Neural cell (in vitro differentiated cells): Measurements from ENCODE around the gene POLDIP3. TPM values are rescaled to one million over a fixed set of nuclear protein-coding genes. Genes with fewer than 3 reads are reported as not detected.

Experiments
- H2AFZ ChIP-seq: fragments of 200-600, 300-800 bp; sonication (generic), shearing (Covaris generic); 2 replicates; pipeline ENCODE4 v1.6.0; 2014; ENCODE audit warnings: low read depth, mild to moderate bottlenecking, antibody characterized with exemption, low read length, moderate library complexity
- H3F3A ChIP-seq: fragments of 200-600 bp; shearing (Covaris generic); 2 replicates; pipeline ENCODE4 v1.6.1; 2016; ENCODE audit warnings: mild to moderate bottlenecking, moderate library complexity, mixed read lengths, antibody characterized with exemption, low read length; ENCODE audit not compliant: insufficient read depth, poor library complexity, severe bottlenecking
- H3K27ac ChIP-seq: fragments of 200-600, 300-800 bp; sonication (generic), shearing (Covaris generic); 2 replicates; pipeline ENCODE4 v1.5.1; 2014; ENCODE audit warnings: mild to moderate bottlenecking, low read length, moderate library complexity
- H3K27me3 ChIP-seq: fragments of 300-800, 200-600 bp; sonication (generic), shearing (Covaris generic); 2 replicates; pipeline ENCODE4 v1.6.0; 2014; ENCODE audit warnings: mild to moderate bottlenecking, low read depth, low read length, moderate library complexity; ENCODE audit not compliant: insufficient read depth
- H3K36me3 ChIP-seq: fragments of 300-800, 200-600 bp; sonication (generic), shearing (Covaris generic); 2 replicates; pipeline ENCODE4 v1.5.1; 2014; ENCODE audit warnings: mild to moderate bottlenecking, antibody characterized with exemption, low read length, moderate library complexity; ENCODE audit not compliant: insufficient read depth
- H3K4me2 ChIP-seq: fragments of 300-800, 200-600 bp; sonication (generic), shearing (Covaris generic); 2 replicates; pipeline ENCODE4 v1.6.0; 2014; ENCODE audit warnings: mild to moderate bottlenecking, low read length
- H3K4me3 ChIP-seq: fragments of 300-800, 200-600 bp; sonication (generic), shearing (Covaris generic); 2 replicates; pipeline ENCODE4 v1.5.1; 2014; ENCODE audit warnings: mild to moderate bottlenecking, low read length, moderate library complexity
- H3K79me2 ChIP-seq: fragments of 200-600 bp; shearing (Covaris generic); replicated peaks from 2 replicates; pipeline ENCODE4 v1.6.0; 2014; ENCODE audit warnings: mild to moderate bottlenecking, low read length, moderate library complexity; ENCODE audit not compliant: insufficient read depth
- H3K9ac ChIP-seq: fragments of 300-800, 200-600 bp; sonication (generic), shearing (Covaris generic); 2 replicates; pipeline ENCODE4 v1.6.1; 2016; ENCODE audit warnings: mild to moderate bottlenecking, low read length, mixed read lengths
- H3K9me2 ChIP-seq: fragments of 200-600 bp; shearing (Covaris generic); 2 replicates; pipeline ENCODE4 v1.6.1; 2016; ENCODE audit warnings: mild to moderate bottlenecking, low read length, mixed read lengths; ENCODE audit not compliant: insufficient read depth
- H3K9me3 ChIP-seq: fragments of 200-600, 300-800 bp; sonication (generic), shearing (Covaris generic); 2 replicates; pipeline ENCODE4 v1.6.1; 2016; ENCODE audit warnings: mild to moderate bottlenecking, mixed run types, low read length, moderate library complexity, mixed read lengths
- H4K20me1 ChIP-seq: fragments of 200-600 bp; shearing (Covaris generic); 2 replicates; pipeline ENCODE4 v1.6.1; 2016; ENCODE audit warnings: mild to moderate bottlenecking, mixed run types; ENCODE audit not compliant: insufficient read depth
- EP300 ChIP-seq: fragments of 450-650 bp; conservative IDR thresholded peaks from 2 replicates; pipeline ENCODE4 v1.6.1; 2014; ENCODE audit warnings: antibody characterized with exemption, mild to moderate bottlenecking, moderate library complexity; ENCODE audit not compliant: poor library complexity, severe bottlenecking
- EZH2 ChIP-seq: fragments of 200-600, 300-800 bp; shearing (Covaris generic), sonication (generic); IDR thresholded peaks from 2 replicates; pipeline ENCODE4 v1.6.1; 2014; ENCODE audit warnings: antibody characterized with exemption, low read length, borderline replicate concordance, mild to moderate bottlenecking; ENCODE audit not compliant: insufficient read depth, poor library complexity, severe bottlenecking
- MXI1 ChIP-seq: fragments of 450-650 bp; conservative IDR thresholded peaks from 2 replicates; pipeline ENCODE4 v1.6.1; 2014; ENCODE audit warnings: antibody characterized with exemption, mild to moderate bottlenecking; ENCODE audit not compliant: poor library complexity, severe bottlenecking
- POLR2AphosphoS5 ChIP-seq: IDR thresholded peaks from 2 replicates; pipeline ENCODE4 v1.6.1; 2012
- RAD21 ChIP-seq: fragments of 450-650 bp; conservative IDR thresholded peaks from 2 replicates; pipeline ENCODE4 v1.6.1; 2014; ENCODE audit warnings: antibody characterized with exemption, mild to moderate bottlenecking, moderate library complexity
- SMC3 ChIP-seq: fragments of 450-650 bp; conservative IDR thresholded peaks from 2 replicates; pipeline ENCODE4 v1.6.1; 2014; ENCODE audit warnings: antibody characterized with exemption, mild to moderate bottlenecking, moderate library complexity; ENCODE audit not compliant: poor library complexity
- TAF1 ChIP-seq: IDR thresholded peaks from 2 replicates; pipeline ENCODE4 v1.6.1; 2012; ENCODE audit warnings: low read depth
- polyA plus RNA-seq: library from polyadenylated mRNA; depleted of rRNA; stranded (reverse); fragments of >200 nt; gene quantifications from 2 replicates; pipeline ENCODE4 v1.2.3, GENCODE V29; 2014
- TF ChIP-seq, protein P1 (sequence below): IDR thresholded peaks from 2 replicates; pipeline ENCODE4 v1.6.1; 2012; ENCODE audit warnings: borderline replicate concordance
- TF ChIP-seq, protein P2 (sequence below): fragments of 450-650 bp; IDR thresholded peaks from 2 replicates; pipeline ENCODE4 v1.5.1; 2014; ENCODE audit warnings: antibody characterized with exemption, mild to moderate bottlenecking, moderate library complexity; ENCODE audit not compliant: poor library complexity, severe bottlenecking

Gene POLDIP3
- polyA plus RNA-seq, 1 donor from 2014 or later, result 56.9 TPM

DNA sequence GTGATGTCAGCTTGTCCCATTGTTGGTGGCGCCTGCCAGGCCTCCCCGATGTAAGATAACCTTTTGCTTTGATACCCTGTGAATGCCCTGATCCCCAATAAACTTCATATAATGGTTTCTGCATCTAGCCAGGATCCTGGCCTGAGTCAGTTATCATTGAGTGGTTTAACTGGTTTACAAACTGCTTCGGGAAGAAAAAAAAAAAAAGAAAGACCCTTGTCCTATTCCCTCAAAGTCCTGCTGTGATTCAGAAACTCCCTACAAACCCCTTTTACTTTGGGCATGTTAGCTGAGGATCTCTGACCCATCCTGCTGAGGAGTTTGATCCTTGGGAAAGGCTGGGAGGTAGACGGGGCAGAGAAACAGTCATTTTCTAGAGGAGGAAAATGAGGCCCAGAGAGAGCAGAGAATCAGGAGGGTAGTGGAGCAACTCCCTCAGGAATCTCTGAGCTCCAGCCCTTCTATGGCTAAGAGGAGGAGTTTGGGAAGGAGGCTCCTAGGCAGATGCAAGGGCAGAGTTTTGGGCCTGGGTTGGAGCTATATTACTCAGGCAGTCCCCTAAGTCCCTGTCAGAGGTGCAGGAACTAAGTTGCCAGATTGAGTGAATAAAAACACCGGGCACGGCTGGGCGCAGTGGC, 39.9 kb upstream of the POLDIP3 start:
- no peaks in the 10 kb centered on the region for H3F3A ChIP-seq
- no peaks in the 10 kb centered on the region for H3K36me3 ChIP-seq
- no peak overlapping the region for H3K4me3 ChIP-seq
- H3K27me3 ChIP-seq, result no peaks in the 10 kb centered on the region
- H4K20me1 ChIP-seq, result no peaks in the 10 kb centered on the region
- H2AFZ ChIP-seq, result no peak overlapping the region
- no peak overlapping the region for H3K4me2 ChIP-seq
- H3K9me2 ChIP-seq, result no peaks in the 10 kb centered on the region
- H3K27ac ChIP-seq, result no peak overlapping the region
- H3K9me3 ChIP-seq, result no peaks in the 10 kb centered on the region
- H3K79me2 ChIP-seq, result peaks cover 6% of the 10 kb centered on the region
- H3K9ac ChIP-seq, result no peak overlapping the region
- TF ChIP-seq, protein P1, sequence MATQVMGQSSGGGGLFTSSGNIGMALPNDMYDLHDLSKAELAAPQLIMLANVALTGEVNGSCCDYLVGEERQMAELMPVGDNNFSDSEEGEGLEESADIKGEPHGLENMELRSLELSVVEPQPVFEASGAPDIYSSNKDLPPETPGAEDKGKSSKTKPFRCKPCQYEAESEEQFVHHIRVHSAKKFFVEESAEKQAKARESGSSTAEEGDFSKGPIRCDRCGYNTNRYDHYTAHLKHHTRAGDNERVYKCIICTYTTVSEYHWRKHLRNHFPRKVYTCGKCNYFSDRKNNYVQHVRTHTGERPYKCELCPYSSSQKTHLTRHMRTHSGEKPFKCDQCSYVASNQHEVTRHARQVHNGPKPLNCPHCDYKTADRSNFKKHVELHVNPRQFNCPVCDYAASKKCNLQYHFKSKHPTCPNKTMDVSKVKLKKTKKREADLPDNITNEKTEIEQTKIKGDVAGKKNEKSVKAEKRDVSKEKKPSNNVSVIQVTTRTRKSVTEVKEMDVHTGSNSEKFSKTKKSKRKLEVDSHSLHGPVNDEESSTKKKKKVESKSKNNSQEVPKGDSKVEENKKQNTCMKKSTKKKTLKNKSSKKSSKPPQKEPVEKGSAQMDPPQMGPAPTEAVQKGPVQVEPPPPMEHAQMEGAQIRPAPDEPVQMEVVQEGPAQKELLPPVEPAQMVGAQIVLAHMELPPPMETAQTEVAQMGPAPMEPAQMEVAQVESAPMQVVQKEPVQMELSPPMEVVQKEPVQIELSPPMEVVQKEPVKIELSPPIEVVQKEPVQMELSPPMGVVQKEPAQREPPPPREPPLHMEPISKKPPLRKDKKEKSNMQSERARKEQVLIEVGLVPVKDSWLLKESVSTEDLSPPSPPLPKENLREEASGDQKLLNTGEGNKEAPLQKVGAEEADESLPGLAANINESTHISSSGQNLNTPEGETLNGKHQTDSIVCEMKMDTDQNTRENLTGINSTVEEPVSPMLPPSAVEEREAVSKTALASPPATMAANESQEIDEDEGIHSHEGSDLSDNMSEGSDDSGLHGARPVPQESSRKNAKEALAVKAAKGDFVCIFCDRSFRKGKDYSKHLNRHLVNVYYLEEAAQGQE, result no peak
- TF ChIP-seq EZH2 (no peak), MXI1 (no peak), RAD21 (no peak), POLR2AphosphoS5 (no peak), TAF1 (no peak), EP300 (no peak), SMC3 (no peak)
- TF ChIP-seq, protein P2, sequence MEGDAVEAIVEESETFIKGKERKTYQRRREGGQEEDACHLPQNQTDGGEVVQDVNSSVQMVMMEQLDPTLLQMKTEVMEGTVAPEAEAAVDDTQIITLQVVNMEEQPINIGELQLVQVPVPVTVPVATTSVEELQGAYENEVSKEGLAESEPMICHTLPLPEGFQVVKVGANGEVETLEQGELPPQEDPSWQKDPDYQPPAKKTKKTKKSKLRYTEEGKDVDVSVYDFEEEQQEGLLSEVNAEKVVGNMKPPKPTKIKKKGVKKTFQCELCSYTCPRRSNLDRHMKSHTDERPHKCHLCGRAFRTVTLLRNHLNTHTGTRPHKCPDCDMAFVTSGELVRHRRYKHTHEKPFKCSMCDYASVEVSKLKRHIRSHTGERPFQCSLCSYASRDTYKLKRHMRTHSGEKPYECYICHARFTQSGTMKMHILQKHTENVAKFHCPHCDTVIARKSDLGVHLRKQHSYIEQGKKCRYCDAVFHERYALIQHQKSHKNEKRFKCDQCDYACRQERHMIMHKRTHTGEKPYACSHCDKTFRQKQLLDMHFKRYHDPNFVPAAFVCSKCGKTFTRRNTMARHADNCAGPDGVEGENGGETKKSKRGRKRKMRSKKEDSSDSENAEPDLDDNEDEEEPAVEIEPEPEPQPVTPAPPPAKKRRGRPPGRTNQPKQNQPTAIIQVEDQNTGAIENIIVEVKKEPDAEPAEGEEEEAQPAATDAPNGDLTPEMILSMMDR, result no peak

DNA sequence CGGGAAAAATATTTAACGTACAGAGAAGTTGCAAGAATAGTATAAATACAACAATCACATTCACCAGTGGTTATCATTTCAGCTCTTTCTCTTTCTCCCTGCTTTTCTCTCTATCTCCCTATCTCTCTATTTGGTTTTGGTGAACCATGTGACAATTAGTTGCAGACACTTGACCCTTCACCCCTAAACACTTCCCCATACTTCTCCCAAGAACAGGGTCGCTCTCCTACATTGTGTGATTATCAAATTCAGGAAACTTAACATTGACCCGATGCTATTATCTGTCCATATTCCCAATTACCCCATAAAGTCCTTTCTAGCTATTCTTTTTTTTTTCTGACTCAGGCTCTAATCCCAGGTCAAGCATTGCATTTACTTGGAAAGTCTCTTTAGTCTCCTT, 39.3 kb upstream of the POLDIP3 start:
- H3K4me2 ChIP-seq, result no peak overlapping the region
- H3F3A ChIP-seq, result no peaks in the 10 kb centered on the region
- no peaks in the 10 kb centered on the region for H3K27me3 ChIP-seq
- H3K36me3 ChIP-seq, result no peaks in the 10 kb centered on the region
- H3K27ac ChIP-seq, result no peak overlapping the region
- no peak overlapping the region for H3K9ac ChIP-seq
- H3K9me2 ChIP-seq, result no peaks in the 10 kb centered on the region
- peaks cover 8% of the 10 kb centered on the region for H3K79me2 ChIP-seq
- no peaks in the 10 kb centered on the region for H4K20me1 ChIP-seq
- H3K4me3 ChIP-seq, result no peak overlapping the region
- H3K9me3 ChIP-seq, result no peaks in the 10 kb centered on the region
- H2AFZ ChIP-seq, result no peak overlapping the region
- no peak for TF ChIP-seq EP300
